Common myeloid progenitor, CD34-positive (primary cell): ENCODE measurements around the gene CNTNAP5.

ENCODE experiments used
- CTCF ChIA-PET: fragments of 350-600 bp; sonication (Branson Sonifier 250); formaldehyde crosslinking; loops from one replicate; lab custom pipeline; 2021; ENCODE audit warnings: antibody characterized with exemption; lab: Charles Lee
- POLR2A ChIA-PET: fragments of 350-600 bp; sonication (Branson Sonifier 250); formaldehyde crosslinking; loops from one replicate; lab custom pipeline; 2021; ENCODE audit warnings: antibody characterized with exemption; lab: Charles Lee
- DNase-seq, 3 donors: peaks; one replicate each; pipeline versions ENCODE4 v3.0.0 to v3.0.0-alpha.2; 2013
- H3K27ac ChIP-seq, 2 experiments: 1 replicate in 1 of 2; 2 replicates in 1 of 2; pipeline ENCODE4 v1.7.0; 2013; ENCODE audit warnings: inconsistent platforms in 2 of 2, low read length in 2 of 2, mild to moderate bottlenecking in 2 of 2, low read depth in 1 of 2, moderate library complexity in 1 of 2; ENCODE audit not compliant: severe bottlenecking in 2 of 2, insufficient read depth in 1 of 2, poor library complexity in 1 of 2
- H3K27me3 ChIP-seq, 5 experiments: replicated peaks in 2 of 5; 1 replicate in 3 of 5; 2 replicates in 2 of 5; pipeline versions ENCODE4 v1.6.1 to v1.7.0; 2013; ENCODE audit warnings: low read length in 4 of 5, mild to moderate bottlenecking in 2 of 5, moderate library complexity in 2 of 5, inconsistent platforms in 1 of 5; ENCODE audit not compliant: insufficient read depth in 5 of 5, control insufficient read depth in 4 of 5
- H3K36me3 ChIP-seq, 4 experiments: 1 replicate in 2 of 4; 2 replicates in 2 of 4; pipeline versions ENCODE4 v1.6.1 to v1.7.0; 2013; ENCODE audit warnings: low read length in 3 of 4, control low read depth in 1 of 4, mild to moderate bottlenecking in 1 of 4; ENCODE audit not compliant: control insufficient read depth in 4 of 4, insufficient read depth in 4 of 4
- H3K4me1 ChIP-seq, 4 experiments: 1 replicate in 3 of 4; 2 replicates in 1 of 4; pipeline versions ENCODE4 v1.6.1 to v1.7.1; 2013; ENCODE audit warnings: low read length in 3 of 4, mild to moderate bottlenecking in 3 of 4, control low read depth in 1 of 4, inconsistent platforms in 1 of 4, moderate library complexity in 1 of 4; ENCODE audit not compliant: control insufficient read depth in 4 of 4, insufficient read depth in 4 of 4; ENCODE audit errors: control extremely low read depth in 1 of 4
- H3K4me3 ChIP-seq, 7 experiments: 1 replicate in 4 of 7; 2 replicates in 3 of 7; pipeline versions ENCODE4 v1.5.1 to v1.7.0; 2013; ENCODE audit warnings: mild to moderate bottlenecking in 7 of 7, low read length in 6 of 7, moderate library complexity in 6 of 7, inconsistent platforms in 2 of 7, low read depth in 2 of 7, control low read depth in 1 of 7; ENCODE audit not compliant: insufficient read depth in 4 of 7, control insufficient read depth in 1 of 7; ENCODE audit errors: extremely low read depth in 1 of 7
- H3K9me3 ChIP-seq, 5 experiments: 1 replicate in 4 of 5; 2 replicates in 1 of 5; pipeline versions ENCODE4 v1.6.1 to v1.7.1; 2013; ENCODE audit warnings: low read length in 4 of 5, mild to moderate bottlenecking in 2 of 5, inconsistent platforms in 1 of 5, low read depth in 1 of 5, moderate library complexity in 1 of 5; ENCODE audit not compliant: control insufficient read depth in 4 of 5, insufficient read depth in 2 of 5; ENCODE audit errors: control extremely low read depth in 1 of 5
- WGBS: methylation state at CpG from one replicate; pipeline ENCODE4 v1.1.5; 2013; ENCODE audit not compliant: insufficient coverage; 5-methylcytosine and 5-hydroxymethylcytosine counted together

The CNTNAP5 gene

DNA sequence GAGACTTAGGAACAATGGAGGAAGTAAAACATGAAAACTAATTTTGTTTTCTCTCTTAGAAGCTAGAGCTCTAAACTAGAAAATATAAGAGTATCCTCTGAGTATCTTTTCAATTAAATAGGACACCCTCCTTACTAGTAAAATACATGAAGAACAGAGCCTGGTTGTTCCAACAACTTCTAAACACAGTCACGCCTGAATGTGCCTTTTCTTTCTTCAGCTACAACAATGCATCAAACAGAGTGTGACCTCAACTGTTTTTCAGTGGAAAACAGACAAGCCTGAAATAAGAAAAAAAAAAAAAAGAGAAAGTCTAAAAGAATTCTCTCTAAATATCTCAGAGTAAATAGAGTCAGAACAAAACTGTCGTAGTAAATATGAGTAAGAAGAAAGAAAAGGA, 928.8 kb downstream of the CNTNAP5 start:
- no CpG with 5 or more reads among the region's 2 CpGs for WGBS
- no peaks in the 10 kb centered on the region for H3K4me1 ChIP-seq
- H3K27ac ChIP-seq = no peak overlapping the region
- H3K4me3 ChIP-seq = no peak overlapping the region
- POLR2A ChIA-PET = interaction anchor here (0.6 kb wide), 1 partner anchor 8 kb away, joined by 3 read pairs; no protein-coding TSS in a partner anchor
- CTCF ChIA-PET = no interaction called here
- DNase-seq = no peak
- H3K36me3 ChIP-seq = no peaks in the 10 kb centered on the region
- no peaks in the 10 kb centered on the region for H3K9me3 ChIP-seq
- H3K27me3 ChIP-seq = no peaks in the 10 kb centered on the region

DNA sequence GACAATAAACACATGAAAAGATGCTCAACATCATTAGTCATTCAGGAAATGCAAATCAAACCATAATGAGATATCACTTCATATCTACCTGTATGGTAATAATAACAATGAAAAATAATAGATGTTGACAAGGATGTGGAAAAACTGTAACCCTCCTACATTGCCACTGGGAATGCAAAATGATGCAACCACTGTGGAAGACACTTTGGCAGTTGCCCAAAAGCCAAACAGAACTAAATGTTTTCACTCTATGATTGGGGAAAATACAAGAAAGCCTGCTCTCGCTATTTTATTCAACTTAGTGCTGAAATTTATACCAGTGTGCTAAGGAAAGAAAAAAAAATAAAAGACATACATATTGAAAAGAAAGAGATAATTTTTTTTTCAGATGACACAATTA, 934.5 kb downstream of the CNTNAP5 start:
- H3K27me3 ChIP-seq = no peaks in the 10 kb centered on the region
- H3K36me3 ChIP-seq = no peaks in the 10 kb centered on the region
- no peak for DNase-seq
- no CpG with 5 or more reads among the region's 1 CpG for WGBS
- no peak overlapping the region for H3K4me3 ChIP-seq
- H3K4me1 ChIP-seq = no peaks in the 10 kb centered on the region
- CTCF ChIA-PET = no interaction called here
- H3K9me3 ChIP-seq = no peaks in the 10 kb centered on the region
- POLR2A ChIA-PET = no interaction called here
- H3K27ac ChIP-seq = no peak overlapping the region

DNA sequence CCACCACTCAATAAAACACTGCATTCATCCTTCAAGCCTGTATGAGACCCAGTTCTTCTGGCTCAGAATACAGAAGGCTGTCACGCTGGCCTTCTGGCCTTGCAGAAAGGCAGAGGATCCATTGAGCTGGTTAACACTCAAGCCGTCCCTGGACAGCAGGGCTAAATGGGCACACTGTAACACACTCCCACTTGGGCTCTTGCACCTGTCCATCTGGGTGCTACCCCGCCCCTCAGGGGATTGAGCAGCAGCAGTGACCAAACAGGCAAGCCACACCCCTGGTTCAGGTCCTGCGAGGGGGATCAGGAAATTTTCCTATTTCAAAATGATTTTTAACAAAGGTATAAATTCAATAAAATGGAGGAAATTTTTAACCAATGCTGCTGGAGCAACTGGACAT, 936.0 kb downstream of the CNTNAP5 start:
- DNase-seq = no peak
- Histone ChIP-seq H3K27ac (no peak overlapping the region), H3K36me3 (no peaks in the 10 kb centered on the region), H3K9me3 (no peaks in the 10 kb centered on the region), H3K4me1 (no peaks in the 10 kb centered on the region), H3K27me3 (no peaks in the 10 kb centered on the region), H3K4me3 (no peak overlapping the region)
- CTCF ChIA-PET = no interaction called here
- WGBS = 96% methylated on average over 3 of the region's 4 CpGs
- POLR2A ChIA-PET = no interaction called here
